CD4-positive, alpha-beta T cell (primary cell): Measurements from ENCODE around the gene ROCK2. TPM values are rescaled to one million over a fixed set of nuclear protein-coding genes. Genes with fewer than 3 reads are reported as not detected.

Experiments used
- ATAC-seq: fragments of 200-7000 bp; cut with Tn5 transposase; one replicate; pipeline ENCODE4 v1.10.0; 2022; ENCODE audit warnings: mild to moderate bottlenecking; ENCODE audit not compliant: poor library complexity
- CTCF ChIA-PET: fragments of 350-600 bp; sonication (Branson Sonifier 250); formaldehyde crosslinking; loops from one replicate; lab custom pipeline; 2021; ENCODE audit warnings: antibody characterized with exemption, inconsistent platforms; lab: Charles Lee
- POLR2A ChIA-PET: fragments of 350-600 bp; sonication (Branson Sonifier 250); formaldehyde crosslinking; loops from one replicate; lab custom pipeline; 2021; ENCODE audit warnings: antibody characterized with exemption, inconsistent platforms; lab: Charles Lee
- DNase-seq, 14 experiments: peaks; one replicate each; pipeline ENCODE4 v3.0.0-alpha.2; 2013 to 2020; ENCODE audit warnings: mixed read lengths in 2 of 14
- H3K27ac ChIP-seq, 2 donors: one replicate each; pipeline versions ENCODE4 v1.5.1 to v1.7.0; 2013; ENCODE audit warnings: low read length in 2 of 2, low read depth in 1 of 2, mild to moderate bottlenecking in 1 of 2
- H3K27me3 ChIP-seq, 2 experiments: 1 replicate in 1 of 2; 2 replicates in 1 of 2; pipeline versions ENCODE4 v1.6.1 to v1.7.0; 2013; ENCODE audit warnings: low read length in 2 of 2, control low read depth in 1 of 2, mild to moderate bottlenecking in 1 of 2, moderate library complexity in 1 of 2; ENCODE audit not compliant: insufficient read depth in 2 of 2, control insufficient read depth in 1 of 2
- H3K36me3 ChIP-seq: one replicate; pipeline ENCODE4 v1.6.1; 2013; ENCODE audit warnings: low read length, control low read depth; ENCODE audit not compliant: insufficient read depth
- H3K4me1 ChIP-seq: one replicate; pipeline ENCODE4 v1.6.1; 2013; ENCODE audit warnings: low read length, control low read depth; ENCODE audit not compliant: insufficient read depth
- H3K4me3 ChIP-seq: one replicate; pipeline ENCODE4 v1.5.1; 2013; ENCODE audit warnings: mild to moderate bottlenecking, low read length, moderate library complexity
- H3K9me3 ChIP-seq, 2 experiments: 1 replicate in 1 of 2; 2 replicates in 1 of 2; pipeline versions ENCODE4 v1.6.1 to v1.7.0; 2013; ENCODE audit warnings: low read length in 2 of 2, mild to moderate bottlenecking in 2 of 2, control low read depth in 1 of 2, moderate library complexity in 1 of 2; ENCODE audit not compliant: control insufficient read depth in 1 of 2, insufficient read depth in 1 of 2
- H3K27ac Mint-ChIP-seq: one replicate; pipeline ENCODE4 v1.8.0; 2020; ENCODE audit warnings: mixed read lengths
- H3K27me3 Mint-ChIP-seq: one replicate; pipeline ENCODE4 v1.8.0; 2021; ENCODE audit warnings: mixed read lengths
- H3K36me3 Mint-ChIP-seq: one replicate; pipeline ENCODE4 v1.8.0; 2021; ENCODE audit warnings: low read depth, mixed read lengths
- H3K4me1 Mint-ChIP-seq: one replicate; pipeline ENCODE4 v1.8.0; 2021; ENCODE audit warnings: low read depth, mixed read lengths
- H3K4me3 Mint-ChIP-seq: one replicate; pipeline ENCODE4 v1.8.0; 2020; ENCODE audit warnings: mild to moderate bottlenecking, mixed read lengths
- H3K9me3 Mint-ChIP-seq: one replicate; pipeline ENCODE4 v1.8.0; 2020; ENCODE audit warnings: mixed read lengths
- intact Hi-C, 2 experiments: fragments of 100-400 bp; cut with DNase I in 1 of 2; cut with micrococcal nuclease in 1 of 2; formaldehyde crosslinking; loops; one replicate each; pipeline versions ENCODE4 v1.15.1 to v1.9.0; 2023 to 2025; cut with DNase I, micrococcal nuclease
- total RNA-seq, 174 experiments: library from RNA in 2 of 174; stranded (reverse) in 2 of 174; gene quantifications; one replicate each; pipeline ENCODE4 v1.2.3 and lab custom pipeline; 2021 to 2026
- TF ChIP-seq, protein P1 (sequence below): fragments of 200-600 bp; IDR thresholded peaks from one replicate; pipeline ENCODE4 v1.8.0; 2022; ENCODE audit warnings: antibody characterized with exemption, mild to moderate bottlenecking

The ROCK2 gene
- total RNA-seq, 2 experiments from 2014 or later = 6.9 to 9.4 TPM

DNA sequence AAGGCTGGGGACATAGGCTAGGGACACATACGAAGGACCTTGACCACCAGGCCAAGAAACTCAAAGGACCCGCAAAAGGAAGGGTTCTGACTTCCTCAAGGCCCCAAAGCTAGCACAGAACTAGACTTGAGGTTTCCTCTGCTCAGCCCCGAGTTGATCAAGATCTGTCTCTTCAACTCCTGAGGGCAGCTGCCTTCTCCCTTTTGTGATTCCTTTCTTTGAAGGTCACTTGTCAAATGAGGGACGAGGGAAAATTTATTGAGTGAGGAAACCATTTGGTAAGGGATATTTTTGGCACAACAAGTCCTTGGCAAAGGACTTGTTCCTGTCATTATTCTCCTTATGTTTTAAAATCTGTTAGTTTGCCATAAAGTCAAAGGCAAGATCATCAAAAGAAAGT is 12.3 kb upstream of the ROCK2 start:
- Histone ChIP-seq H3K9me3 (no peaks in the 10 kb centered on the region), H3K27ac (no peak overlapping the region), H3K27me3 (no peaks in the 10 kb centered on the region), H3K4me3 (no peak overlapping the region), H3K4me1 (no peaks in the 10 kb centered on the region), H3K36me3 (no peaks in the 10 kb centered on the region)
- TF ChIP-seq, protein P1, sequence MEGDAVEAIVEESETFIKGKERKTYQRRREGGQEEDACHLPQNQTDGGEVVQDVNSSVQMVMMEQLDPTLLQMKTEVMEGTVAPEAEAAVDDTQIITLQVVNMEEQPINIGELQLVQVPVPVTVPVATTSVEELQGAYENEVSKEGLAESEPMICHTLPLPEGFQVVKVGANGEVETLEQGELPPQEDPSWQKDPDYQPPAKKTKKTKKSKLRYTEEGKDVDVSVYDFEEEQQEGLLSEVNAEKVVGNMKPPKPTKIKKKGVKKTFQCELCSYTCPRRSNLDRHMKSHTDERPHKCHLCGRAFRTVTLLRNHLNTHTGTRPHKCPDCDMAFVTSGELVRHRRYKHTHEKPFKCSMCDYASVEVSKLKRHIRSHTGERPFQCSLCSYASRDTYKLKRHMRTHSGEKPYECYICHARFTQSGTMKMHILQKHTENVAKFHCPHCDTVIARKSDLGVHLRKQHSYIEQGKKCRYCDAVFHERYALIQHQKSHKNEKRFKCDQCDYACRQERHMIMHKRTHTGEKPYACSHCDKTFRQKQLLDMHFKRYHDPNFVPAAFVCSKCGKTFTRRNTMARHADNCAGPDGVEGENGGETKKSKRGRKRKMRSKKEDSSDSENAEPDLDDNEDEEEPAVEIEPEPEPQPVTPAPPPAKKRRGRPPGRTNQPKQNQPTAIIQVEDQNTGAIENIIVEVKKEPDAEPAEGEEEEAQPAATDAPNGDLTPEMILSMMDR = no peak
- ChIA-PET CTCF (no interaction called here), POLR2A (interaction anchor here (1.1 kb wide), 1 partner anchor 12 kb away, joined by 3 read pairs; the partner anchor contains the start of gene ROCK2)
- DNase-seq = no peak
- Mint-ChIP-seq H3K4me1 (no peaks in the 10 kb centered on the region), H3K27me3 (no peaks in the 10 kb centered on the region), H3K36me3 (no peaks in the 10 kb centered on the region), H3K4me3 (no peak overlapping the region), H3K9me3 (no peaks in the 10 kb centered on the region), H3K27ac (no peak overlapping the region)
- ATAC-seq = no peak
- intact Hi-C loops = no loop called here

DNA sequence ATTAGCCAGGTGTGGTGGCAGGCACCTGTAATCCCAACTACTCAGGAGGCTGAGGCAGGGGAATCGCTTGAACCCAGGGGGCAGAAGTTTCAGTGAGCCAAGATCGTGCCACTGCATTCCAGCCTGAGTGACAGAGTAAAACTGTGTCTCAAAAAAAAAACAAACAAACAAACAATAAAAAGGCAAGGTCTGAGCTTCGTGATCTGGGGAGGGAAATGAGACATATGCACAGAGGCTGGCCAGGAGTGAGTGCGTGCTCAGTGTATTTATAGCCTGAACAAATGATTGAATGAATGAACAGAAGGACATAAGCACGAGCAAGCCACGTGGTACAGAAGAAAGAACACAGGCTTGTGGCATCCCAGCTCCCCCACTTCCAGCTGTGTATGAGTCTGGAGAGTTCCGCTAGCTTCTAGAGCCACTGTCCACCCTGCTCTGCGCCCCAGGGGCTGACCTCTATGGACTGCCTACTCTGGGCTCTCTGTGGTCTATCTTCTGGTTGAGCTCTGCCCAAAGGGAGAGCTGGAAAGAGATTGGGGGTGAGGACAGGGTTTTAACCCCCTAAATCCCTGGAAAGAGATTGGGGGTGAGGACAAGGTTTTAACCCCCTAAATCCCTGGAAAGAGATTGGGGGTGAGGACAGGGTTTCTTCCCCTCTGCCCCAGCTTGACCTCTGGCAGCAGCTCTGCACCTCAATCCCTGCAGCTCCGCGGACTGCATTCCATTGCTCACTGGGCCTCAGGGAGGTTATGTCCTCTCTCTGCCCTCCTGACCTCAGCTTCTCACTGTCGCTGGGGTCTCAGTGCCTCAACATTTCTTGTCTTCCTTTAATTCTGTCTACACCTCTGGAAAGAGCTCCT is 11.0 kb upstream of the ROCK2 start:
- no peak for ATAC-seq
- Mint-ChIP-seq H3K4me3 (no peak overlapping the region), H3K27ac (no peak overlapping the region), H3K36me3 (no peaks in the 10 kb centered on the region), H3K27me3 (no peaks in the 10 kb centered on the region), H3K4me1 (no peaks in the 10 kb centered on the region), H3K9me3 (no peaks in the 10 kb centered on the region)
- no peaks in the 10 kb centered on the region for H3K9me3 ChIP-seq
- H3K27ac ChIP-seq = no peak overlapping the region
- DNase-seq = no peak
- CTCF ChIA-PET = no interaction called here
- POLR2A ChIA-PET = no interaction called here
- no peaks in the 10 kb centered on the region for H3K4me1 ChIP-seq
- TF ChIP-seq, protein P1 = no peak
- H3K27me3 ChIP-seq = no peaks in the 10 kb centered on the region
- intact Hi-C loops = no loop called here
- H3K36me3 ChIP-seq = no peaks in the 10 kb centered on the region
- H3K4me3 ChIP-seq = no peak overlapping the region

DNA sequence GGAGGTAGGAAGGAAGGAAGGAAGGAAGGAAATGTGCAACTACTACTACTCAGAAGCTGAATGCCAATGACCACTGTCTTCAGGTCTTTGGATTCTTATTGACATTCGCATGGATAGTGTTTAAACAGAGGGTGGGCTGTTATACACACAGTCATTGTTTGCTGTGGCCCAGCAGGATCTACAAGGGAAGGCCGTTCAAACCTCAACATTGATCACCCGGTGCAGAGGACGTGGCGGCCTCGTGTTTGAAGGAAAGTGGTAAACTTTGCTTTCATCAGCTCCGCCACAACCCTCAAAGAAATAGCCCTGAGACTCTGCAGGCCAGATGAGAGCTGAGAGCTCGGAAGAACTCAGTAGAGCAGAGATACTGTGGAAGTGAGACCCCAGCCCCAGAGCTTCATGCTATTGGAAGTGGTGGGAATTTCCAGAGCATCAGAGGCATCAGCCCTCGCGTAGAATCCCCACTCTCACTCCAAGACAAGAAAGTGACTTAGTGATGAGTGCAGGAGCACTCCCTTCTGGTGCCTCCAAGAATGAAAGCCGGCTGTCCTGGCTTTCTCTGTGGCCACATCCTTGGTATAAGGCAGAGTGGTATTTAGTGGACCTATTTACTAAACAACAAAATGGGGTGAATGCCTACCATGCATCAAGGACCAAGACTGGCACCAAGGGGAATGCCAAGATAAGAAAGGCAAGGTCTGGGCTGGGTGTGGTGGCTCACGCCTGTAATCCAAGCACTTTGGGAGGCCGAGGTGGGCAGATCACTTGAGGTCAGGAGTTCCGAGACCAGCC is 10.1 kb upstream of the ROCK2 start:
- ChIA-PET CTCF (no interaction called here), POLR2A (no interaction called here)
- Histone ChIP-seq H3K9me3 (no peaks in the 10 kb centered on the region), H3K4me3 (no peak overlapping the region), H3K27me3 (no peaks in the 10 kb centered on the region), H3K27ac (no peak overlapping the region), H3K36me3 (no peaks in the 10 kb centered on the region), H3K4me1 (no peaks in the 10 kb centered on the region)
- H3K36me3 Mint-ChIP-seq = no peaks in the 10 kb centered on the region
- H3K27me3 Mint-ChIP-seq = no peaks in the 10 kb centered on the region
- H3K4me3 Mint-ChIP-seq = no peak overlapping the region
- no peak overlapping the region for H3K27ac Mint-ChIP-seq
- no peaks in the 10 kb centered on the region for H3K9me3 Mint-ChIP-seq
- intact Hi-C loops = no loop called here
- TF ChIP-seq, protein P1 = no peak
- H3K4me1 Mint-ChIP-seq = no peaks in the 10 kb centered on the region
- DNase-seq (no peak), ATAC-seq (no peak)
